Measurements from ENCODE around the gene ABCC8.

ABCC8 gene

DNA sequence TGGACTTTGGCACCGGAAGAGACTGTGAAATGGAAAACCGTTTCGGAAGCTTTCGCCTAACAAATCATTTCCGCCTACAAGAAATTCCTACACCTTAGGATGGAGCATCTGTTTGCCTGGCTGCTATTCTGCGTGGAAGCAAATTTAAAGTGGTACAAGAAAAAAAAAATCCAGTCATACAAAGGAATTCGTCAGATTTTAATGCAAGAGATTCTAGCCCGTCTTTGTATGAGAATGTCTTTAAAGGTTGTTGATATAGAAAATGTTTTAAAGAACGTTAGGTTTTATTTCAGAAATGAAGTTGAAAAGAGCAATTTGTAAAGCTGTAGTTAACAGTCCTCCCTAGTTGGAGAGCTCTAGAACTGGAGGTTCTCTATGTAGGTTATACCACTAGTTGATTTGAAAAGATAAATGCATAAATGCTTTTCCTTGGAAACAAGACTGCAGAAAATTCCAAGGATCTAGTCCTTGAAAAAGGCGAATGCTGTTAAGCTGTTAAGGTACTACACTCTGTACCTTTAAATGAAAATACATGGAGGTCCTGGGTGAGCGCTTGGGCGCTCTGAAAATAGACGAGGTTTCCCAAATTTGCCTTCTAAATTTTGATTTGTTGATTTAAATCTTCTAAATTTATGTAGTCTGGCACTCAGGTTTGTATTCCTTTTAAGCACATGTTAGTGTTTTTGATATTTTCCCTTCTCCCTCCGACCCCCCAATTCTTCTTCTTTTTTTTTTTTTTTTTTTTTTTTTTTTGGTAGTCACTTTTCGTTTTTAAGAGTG, 122.6 kb downstream of the ABCC8 start:
- no peak for DNase-seq (ENCODE audit: low read depth)
- TF ChIP-seq, protein P1, sequence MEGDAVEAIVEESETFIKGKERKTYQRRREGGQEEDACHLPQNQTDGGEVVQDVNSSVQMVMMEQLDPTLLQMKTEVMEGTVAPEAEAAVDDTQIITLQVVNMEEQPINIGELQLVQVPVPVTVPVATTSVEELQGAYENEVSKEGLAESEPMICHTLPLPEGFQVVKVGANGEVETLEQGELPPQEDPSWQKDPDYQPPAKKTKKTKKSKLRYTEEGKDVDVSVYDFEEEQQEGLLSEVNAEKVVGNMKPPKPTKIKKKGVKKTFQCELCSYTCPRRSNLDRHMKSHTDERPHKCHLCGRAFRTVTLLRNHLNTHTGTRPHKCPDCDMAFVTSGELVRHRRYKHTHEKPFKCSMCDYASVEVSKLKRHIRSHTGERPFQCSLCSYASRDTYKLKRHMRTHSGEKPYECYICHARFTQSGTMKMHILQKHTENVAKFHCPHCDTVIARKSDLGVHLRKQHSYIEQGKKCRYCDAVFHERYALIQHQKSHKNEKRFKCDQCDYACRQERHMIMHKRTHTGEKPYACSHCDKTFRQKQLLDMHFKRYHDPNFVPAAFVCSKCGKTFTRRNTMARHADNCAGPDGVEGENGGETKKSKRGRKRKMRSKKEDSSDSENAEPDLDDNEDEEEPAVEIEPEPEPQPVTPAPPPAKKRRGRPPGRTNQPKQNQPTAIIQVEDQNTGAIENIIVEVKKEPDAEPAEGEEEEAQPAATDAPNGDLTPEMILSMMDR (IDR thresholded peaks at IDR 0.05; ENCODE audit: insufficient read depth, low read depth, low read length, missing control alignments) = no peak
- H3K4me3 ChIP-seq (ENCODE audit: low read length) = peak overlapping the region; percentile 63

DNA sequence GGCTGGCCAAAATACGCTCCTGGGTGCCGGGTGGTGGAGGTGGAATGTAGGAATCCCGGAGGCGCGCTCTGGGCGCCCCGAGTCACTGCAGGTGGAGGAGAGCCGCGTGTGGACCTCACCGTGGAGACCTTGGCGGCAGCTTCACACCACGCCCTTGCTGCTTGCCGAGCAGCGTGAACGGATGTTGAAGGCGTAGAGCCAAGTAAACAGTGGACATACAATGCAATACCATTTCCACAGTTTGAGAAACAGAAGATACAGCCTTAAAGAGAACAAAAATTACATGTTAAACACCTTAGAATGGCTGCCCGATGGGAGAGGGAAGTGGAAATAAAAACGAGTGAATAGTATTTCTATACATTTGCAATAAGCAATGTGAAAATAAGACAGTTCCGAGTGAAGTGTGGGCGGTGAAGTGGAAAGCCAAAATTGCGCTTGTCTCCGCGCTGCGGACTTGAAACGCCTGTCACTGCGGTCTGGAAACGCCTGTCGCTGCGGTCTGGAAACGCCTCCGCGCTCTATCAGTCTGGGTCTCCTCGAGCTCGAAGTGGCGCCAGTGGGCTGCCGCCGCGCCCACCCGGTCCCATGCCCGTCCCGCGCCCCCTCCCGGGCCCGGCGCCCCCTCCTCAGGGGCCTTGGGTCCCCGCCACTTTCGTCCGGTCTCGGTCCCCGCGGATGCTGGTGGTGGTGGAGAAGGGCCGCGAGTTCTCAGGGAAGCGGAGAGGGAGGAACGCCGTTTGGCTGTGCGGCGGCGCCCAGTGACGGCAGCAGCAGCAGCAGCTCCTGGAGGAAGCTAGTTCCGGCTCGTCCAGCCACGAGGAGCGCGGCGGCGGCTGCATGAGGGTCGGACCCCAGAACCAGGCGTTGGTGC, 123.5 kb downstream of the ABCC8 start:
- DNase-seq (ENCODE audit: low read depth) = peak; percentile 76
- TF ChIP-seq, protein P1 (IDR thresholded peaks at IDR 0.05; ENCODE audit: insufficient read depth, low read depth, low read length, missing control alignments) = no peak
- H3K4me3 ChIP-seq (ENCODE audit: low read length) = peak overlapping the region; percentile 63

DNA sequence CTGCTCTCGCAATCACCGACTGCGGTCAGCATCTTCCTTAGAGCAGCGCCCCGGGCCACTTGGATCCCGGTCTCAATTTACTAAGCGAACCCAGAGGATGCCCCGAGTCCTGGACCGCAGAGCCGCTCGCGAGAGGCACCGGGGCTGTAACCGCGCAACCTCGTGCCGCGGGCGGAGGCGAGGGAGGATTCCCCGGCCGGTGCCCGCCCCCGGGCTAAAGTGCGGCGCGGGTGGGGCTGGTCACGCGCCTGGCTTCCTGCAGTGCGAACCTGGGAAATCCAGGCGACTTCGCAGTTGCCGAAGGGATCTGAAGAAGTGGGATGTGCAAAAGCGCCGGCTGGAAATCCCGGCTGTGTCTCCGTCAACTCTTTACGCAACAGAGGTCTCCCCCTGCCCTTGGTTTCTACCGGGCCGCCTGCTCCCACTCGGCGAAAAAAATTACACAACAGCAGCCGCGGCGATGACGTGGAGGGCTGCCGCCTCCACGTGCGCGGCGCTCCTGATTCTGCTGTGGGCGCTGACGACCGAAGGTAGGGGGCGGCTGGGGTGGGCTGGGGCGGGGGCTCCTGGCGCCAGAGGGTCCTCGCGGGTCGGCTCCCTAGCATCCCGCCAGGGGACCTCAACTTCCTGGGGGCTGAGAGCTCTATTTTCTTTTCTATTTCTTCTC, 125.0 kb downstream of the ABCC8 start, which contains the start of gene NCR3LG1:
Gene NCR3LG1 (plus strand): TSS at position 291 of the 667 bp plus-strand sequence. CDS start 170 bp downstream, at position 461.
- TF ChIP-seq, protein P1 (IDR thresholded peaks at IDR 0.05; ENCODE audit: insufficient read depth, low read depth, low read length, missing control alignments) = no peak
- peak within 1 kb of the TSS; percentile 63 for H3K4me3 ChIP-seq (ENCODE audit: low read length)
- DNase-seq (ENCODE audit: low read depth) = peak; percentile 68

DNA sequence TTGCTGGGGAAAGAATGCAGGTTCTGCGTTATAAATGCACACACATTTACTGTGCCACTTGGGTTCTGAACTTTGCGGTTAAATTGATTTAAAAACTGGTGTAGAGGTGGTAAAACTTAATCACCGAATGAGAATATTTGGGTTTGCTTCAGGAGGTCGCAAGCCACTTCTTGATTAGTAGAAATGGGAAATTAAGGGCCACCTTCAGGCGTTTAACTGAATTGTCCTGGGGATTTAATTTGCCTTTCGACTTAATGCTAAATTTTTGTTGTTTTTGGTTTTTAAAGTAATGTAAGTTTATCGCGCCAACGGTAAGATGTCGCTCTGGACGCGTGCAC, 125.5 kb downstream of the ABCC8 start:
- no peak for DNase-seq (ENCODE audit: low read depth)
- TF ChIP-seq, protein P1 (IDR thresholded peaks at IDR 0.05; ENCODE audit: insufficient read depth, low read depth, low read length, missing control alignments) = peak; percentile 36
- peak overlapping the region; percentile 63 for H3K4me3 ChIP-seq (ENCODE audit: low read length)

DNA sequence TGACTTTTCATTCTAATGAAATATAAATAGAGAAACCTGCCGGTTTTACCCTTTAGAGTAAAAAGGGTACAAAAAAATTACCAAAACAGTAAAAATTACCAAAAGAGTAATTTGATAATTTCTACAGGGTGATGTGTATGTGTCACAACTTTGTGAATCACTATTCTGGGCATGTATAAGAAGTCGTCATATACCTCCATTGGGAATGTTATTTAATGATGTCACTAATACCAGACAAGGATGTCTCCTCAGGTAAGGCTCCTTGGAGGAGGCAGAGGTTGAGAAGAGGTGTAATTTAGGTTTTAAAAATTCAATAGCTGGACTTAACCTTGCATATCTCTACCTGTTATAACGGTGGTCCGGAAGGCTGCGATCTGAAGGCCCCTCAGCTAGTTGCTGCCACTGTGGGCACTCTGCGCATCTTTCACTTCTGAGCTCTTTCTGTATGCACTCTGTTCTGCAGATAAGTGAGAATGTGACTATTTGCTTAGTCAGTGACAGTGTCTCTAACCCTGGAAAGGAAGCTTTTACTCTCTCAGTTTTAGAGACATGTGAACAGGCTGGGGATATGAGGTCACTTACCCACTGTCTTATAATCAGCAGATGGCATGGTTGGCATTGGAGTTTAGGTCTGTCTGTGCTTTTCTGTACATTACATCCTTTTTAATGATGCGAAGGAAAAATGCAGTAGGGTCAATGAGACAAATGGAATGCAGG, 126.0 kb downstream of the ABCC8 start:
- H3K4me3 ChIP-seq (ENCODE audit: low read length) = no peak overlapping the region
- TF ChIP-seq, protein P1 (IDR thresholded peaks at IDR 0.05; ENCODE audit: insufficient read depth, low read depth, low read length, missing control alignments) = no peak
- peak; percentile 36 for DNase-seq (ENCODE audit: low read depth)

DNA sequence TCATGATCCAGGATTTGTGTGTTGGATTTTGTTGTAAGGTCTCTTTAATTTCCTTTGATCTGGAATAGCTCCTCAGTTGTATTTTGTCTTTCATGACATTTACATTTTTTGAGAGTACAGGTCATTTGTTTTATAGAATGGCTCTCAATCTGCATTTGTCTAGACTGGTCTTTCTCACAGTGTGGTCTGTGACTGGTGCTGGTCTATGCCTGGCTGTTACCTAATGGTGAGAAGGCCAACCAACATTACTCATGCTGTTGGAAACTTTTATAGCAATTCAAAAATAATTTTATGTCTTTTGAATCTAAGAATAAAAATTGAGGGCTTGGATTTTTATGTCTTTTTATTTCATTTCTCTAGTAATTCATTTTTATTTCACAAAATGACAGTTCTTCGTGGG, 129.0 kb downstream of the ABCC8 start:
- H3K4me3 ChIP-seq (ENCODE audit: low read length) = no peak overlapping the region
- TF ChIP-seq, protein P1 (IDR thresholded peaks at IDR 0.05; ENCODE audit: insufficient read depth, low read depth, low read length, missing control alignments) = no peak
- peak; percentile 46 for DNase-seq (ENCODE audit: low read depth)

Data from epithelial cell of esophagus (primary cell).